HepG2 (cell line): ENCODE measurements around the gene TELO2. TPM values are rescaled to one million over a fixed set of nuclear protein-coding genes. Genes with fewer than 3 reads are reported as not detected.

Experiments
- ATF6 ChIP-seq: sonication (generic); formaldehyde crosslinking; conservative IDR thresholded peaks from 2 replicates; pipeline ENCODE4 v1.4.0; 2020; ENCODE audit warnings: missing genetic modification reagents
- FOXJ3 ChIP-seq: sonication (generic); formaldehyde crosslinking; IDR thresholded peaks from 2 replicates; pipeline ENCODE4 v1.4.0; 2020; ENCODE audit warnings: missing genetic modification reagents, mild to moderate bottlenecking, borderline replicate concordance
- FOXK2 ChIP-seq: fragments of 450-650 bp; IDR thresholded peaks from 2 replicates; pipeline ENCODE4 v1.6.1; 2016
- HNRNPUL1 ChIP-seq: fragments of 200-400 bp; formaldehyde crosslinking; IDR thresholded peaks from 2 replicates; pipeline ENCODE4 v1.6.1; 2017; ENCODE audit warnings: low read depth, mild to moderate bottlenecking, low read length, moderate library complexity
- YY1 ChIP-seq: IDR thresholded peaks from 2 replicates; pipeline ENCODE4 v1.6.1; 2011; ENCODE audit warnings: low read length, low read depth, moderate library complexity, mild to moderate bottlenecking; ENCODE audit not compliant: insufficient read depth, insufficient replicate concordance
- ZBTB43 ChIP-seq: sonication (generic); formaldehyde crosslinking; conservative IDR thresholded peaks from 2 replicates; pipeline ENCODE4 v1.4.0; 2020; ENCODE audit warnings: missing genetic modification reagents
- ZNF234 ChIP-seq: sonication (generic); formaldehyde crosslinking; conservative IDR thresholded peaks from 2 replicates; pipeline ENCODE4 v1.5.1; 2020; ENCODE audit warnings: mild to moderate bottlenecking, missing genetic modification reagents
- ZNF264 ChIP-seq: sonication (generic); formaldehyde crosslinking; IDR thresholded peaks from 2 replicates; pipeline ENCODE4 v1.4.0; 2020; ENCODE audit warnings: missing genetic modification reagents
- ZNF333 ChIP-seq: sonication (generic); formaldehyde crosslinking; IDR thresholded peaks from 2 replicates; pipeline ENCODE4 v1.4.0; 2020; ENCODE audit warnings: mild to moderate bottlenecking, missing genetic modification reagents, borderline replicate concordance
- ZNF503 ChIP-seq: sonication (generic); formaldehyde crosslinking; IDR thresholded peaks from 2 replicates; pipeline ENCODE4 v1.4.0; 2020; ENCODE audit warnings: missing genetic modification reagents
- ZNF510 ChIP-seq: sonication (generic); formaldehyde crosslinking; IDR thresholded peaks from 2 replicates; pipeline ENCODE4 v1.4.0; 2020; ENCODE audit warnings: low read depth, mild to moderate bottlenecking, missing genetic modification reagents
- ZNF580 ChIP-seq: IDR thresholded peaks from 2 replicates; pipeline ENCODE4 v1.6.1; 2016; ENCODE audit warnings: low read depth, borderline replicate concordance
- ZNF614 ChIP-seq: IDR thresholded peaks from 2 replicates; pipeline ENCODE4 v1.6.1; 2018; ENCODE audit warnings: missing biosample characterization, missing genetic modification reagents, inconsistent platforms, borderline replicate concordance
- ZNF674 ChIP-seq: sonication (generic); formaldehyde crosslinking; IDR thresholded peaks from 2 replicates; pipeline ENCODE4 v1.5.0; 2020; ENCODE audit warnings: low read depth, mild to moderate bottlenecking, missing genetic modification reagents
- ZNF879 ChIP-seq: sonication (generic); formaldehyde crosslinking; IDR thresholded peaks from 2 replicates; pipeline ENCODE4 v1.8.1; 2023; ENCODE audit warnings: missing genetic modification reagents
- polyA plus RNA-seq, 8 experiments: library from polyadenylated mRNA; depleted of rRNA in 3 of 8; stranded (reverse) in 7 of 8; unstranded in 1 of 8; fragments of >200 nt; fragmentation: Illumina TruSeq in 4 of 8; extraction: Trizol in 4 of 8; gene quantifications; 2 replicates each; pipeline versions ENCODE4 v1.2.1 to v1.2.3, GENCODE V29; 2011 to 2016; ENCODE audit warnings: low read depth in 4 of 8, missing spikeins in 1 of 8, mixed read lengths in 1 of 8; ENCODE audit not compliant: insufficient read depth in 1 of 8
- total RNA-seq, 5 experiments: library from RNA; depleted of rRNA; stranded (reverse); fragments of >200 nt; fragmentation: Illumina TruSeq; extraction: Trizol; gene quantifications; 2 replicates each; pipeline ENCODE4 v1.2.3, GENCODE V29; 2016; ENCODE audit warnings: low read depth in 1 of 5
- TF ChIP-seq, protein P1 (sequence below): sonication (generic); formaldehyde crosslinking; IDR thresholded peaks from 2 replicates; pipeline ENCODE4 v1.4.0; 2020; ENCODE audit warnings: mild to moderate bottlenecking, missing genetic modification reagents
- TF ChIP-seq, protein P2 (sequence below): sonication (generic); formaldehyde crosslinking; IDR thresholded peaks from 2 replicates; pipeline ENCODE4 v1.8.1; 2023; ENCODE audit warnings: mild to moderate bottlenecking, missing genetic modification reagents

TELO2 gene
- total and polyA plus RNA-seq, 2 of the 13 experiments (the other 11 are each of a cell fraction or from before 2014, with no cell fraction given), result 10.1 to 17.9 TPM

- TF ChIP-seq, protein P1, sequence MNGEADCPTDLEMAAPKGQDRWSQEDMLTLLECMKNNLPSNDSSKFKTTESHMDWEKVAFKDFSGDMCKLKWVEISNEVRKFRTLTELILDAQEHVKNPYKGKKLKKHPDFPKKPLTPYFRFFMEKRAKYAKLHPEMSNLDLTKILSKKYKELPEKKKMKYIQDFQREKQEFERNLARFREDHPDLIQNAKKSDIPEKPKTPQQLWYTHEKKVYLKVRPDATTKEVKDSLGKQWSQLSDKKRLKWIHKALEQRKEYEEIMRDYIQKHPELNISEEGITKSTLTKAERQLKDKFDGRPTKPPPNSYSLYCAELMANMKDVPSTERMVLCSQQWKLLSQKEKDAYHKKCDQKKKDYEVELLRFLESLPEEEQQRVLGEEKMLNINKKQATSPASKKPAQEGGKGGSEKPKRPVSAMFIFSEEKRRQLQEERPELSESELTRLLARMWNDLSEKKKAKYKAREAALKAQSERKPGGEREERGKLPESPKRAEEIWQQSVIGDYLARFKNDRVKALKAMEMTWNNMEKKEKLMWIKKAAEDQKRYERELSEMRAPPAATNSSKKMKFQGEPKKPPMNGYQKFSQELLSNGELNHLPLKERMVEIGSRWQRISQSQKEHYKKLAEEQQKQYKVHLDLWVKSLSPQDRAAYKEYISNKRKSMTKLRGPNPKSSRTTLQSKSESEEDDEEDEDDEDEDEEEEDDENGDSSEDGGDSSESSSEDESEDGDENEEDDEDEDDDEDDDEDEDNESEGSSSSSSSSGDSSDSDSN, result 0 out of 2 replicates have a peak, but pooled peaks have one; percentile 25
- no peak for TF ChIP-seq ZBTB43 (CRISPR knock-in tag)
- no peak for TF ChIP-seq ZNF614
- no peak for TF ChIP-seq ZNF674 (CRISPR knock-in tag)
- TF ChIP-seq ZNF879 (CRISPR knock-in tag), result no peak
- TF ChIP-seq, protein P2, sequence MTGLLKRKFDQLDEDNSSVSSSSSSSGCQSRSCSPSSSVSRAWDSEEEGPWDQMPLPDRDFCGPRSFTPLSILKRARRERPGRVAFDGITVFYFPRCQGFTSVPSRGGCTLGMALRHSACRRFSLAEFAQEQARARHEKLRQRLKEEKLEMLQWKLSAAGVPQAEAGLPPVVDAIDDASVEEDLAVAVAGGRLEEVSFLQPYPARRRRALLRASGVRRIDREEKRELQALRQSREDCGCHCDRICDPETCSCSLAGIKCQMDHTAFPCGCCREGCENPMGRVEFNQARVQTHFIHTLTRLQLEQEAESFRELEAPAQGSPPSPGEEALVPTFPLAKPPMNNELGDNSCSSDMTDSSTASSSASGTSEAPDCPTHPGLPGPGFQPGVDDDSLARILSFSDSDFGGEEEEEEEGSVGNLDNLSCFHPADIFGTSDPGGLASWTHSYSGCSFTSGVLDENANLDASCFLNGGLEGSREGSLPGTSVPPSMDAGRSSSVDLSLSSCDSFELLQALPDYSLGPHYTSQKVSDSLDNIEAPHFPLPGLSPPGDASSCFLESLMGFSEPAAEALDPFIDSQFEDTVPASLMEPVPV, result 0 out of 2 replicates have a peak, but pooled peaks have one; percentile 39
- TF ChIP-seq HNRNPUL1, result no peak
- TF ChIP-seq YY1, result no peak
- 0 out of 2 replicates have a peak, but pooled peaks have one; percentile 10 for TF ChIP-seq ZNF333 (CRISPR knock-in tag)
- TF ChIP-seq ZNF503, result 0 out of 2 replicates have a peak, but pooled peaks have one; percentile 1
- TF ChIP-seq FOXJ3 (CRISPR knock-in tag), result no peak
- TF ChIP-seq ZNF234 (CRISPR knock-in tag), result no peak
- TF ChIP-seq ZNF264 (CRISPR knock-in tag), result no peak
- TF ChIP-seq ZNF510 (CRISPR knock-in tag), result no peak
- no peak for TF ChIP-seq ATF6 (CRISPR knock-in tag)
- TF ChIP-seq FOXK2, result no peak
- no peak for TF ChIP-seq ZNF580
- TF ChIP-seq, all 625 proteins: peak for 8
Observed at GRCh38 chr16:1493746-1494094, 560 bp downstream of the TELO2 start (continued).
